Liver (tissue), 9 donors: Measurements from ENCODE around the gene CALY. TPM values are rescaled to one million over a fixed set of nuclear protein-coding genes. Genes with fewer than 3 reads are reported as not detected.

Experiments used
- DNase-seq: peaks from one replicate; pipeline ENCODE4 v3.0.0-alpha.2; 2017; ENCODE audit warnings: low spot score
- H3K27ac ChIP-seq, 2 donors: one replicate each; pipeline ENCODE4 v1.7.0; 2013; ENCODE audit warnings: inconsistent platforms in 2 of 2, low read length in 2 of 2, control low read depth in 1 of 2, low read depth in 1 of 2, mild to moderate bottlenecking in 1 of 2
- H3K27me3 ChIP-seq, 4 donors: one replicate each; pipeline versions ENCODE4 v1.6.1 to v1.7.0; 2013; ENCODE audit warnings: low read length in 3 of 4, inconsistent platforms in 1 of 4, mild to moderate bottlenecking in 1 of 4, moderate library complexity in 1 of 4; ENCODE audit not compliant: control insufficient read depth in 4 of 4, insufficient read depth in 4 of 4
- H3K36me3 ChIP-seq, 4 donors: one replicate each; pipeline versions ENCODE4 v1.6.1 to v1.7.0; 2013; ENCODE audit warnings: low read length in 3 of 4, mild to moderate bottlenecking in 3 of 4, low read depth in 1 of 4, moderate library complexity in 1 of 4; ENCODE audit not compliant: control insufficient read depth in 4 of 4, insufficient read depth in 3 of 4
- H3K4me1 ChIP-seq, 4 donors: one replicate each; pipeline versions ENCODE4 v1.6.1 to v1.7.0; 2013; ENCODE audit warnings: low read length in 3 of 4, mild to moderate bottlenecking in 3 of 4, moderate library complexity in 1 of 4; ENCODE audit not compliant: control insufficient read depth in 4 of 4, insufficient read depth in 4 of 4
- H3K4me3 ChIP-seq, 3 donors: one replicate each; pipeline versions ENCODE4 v1.6.1 to v1.7.0; 2013; ENCODE audit warnings: low read length in 3 of 3, control low read depth in 1 of 3, low read depth in 1 of 3, mild to moderate bottlenecking in 1 of 3
- H3K9ac ChIP-seq, 2 donors: one replicate each; pipeline ENCODE4 v1.7.0; 2013; ENCODE audit warnings: low read length in 2 of 2, mild to moderate bottlenecking in 2 of 2, moderate library complexity in 2 of 2, control low read depth in 1 of 2, low read depth in 1 of 2
- H3K9me3 ChIP-seq, 4 donors: one replicate each; pipeline versions ENCODE4 v1.6.1 to v1.7.0; 2013; ENCODE audit warnings: low read length in 3 of 4; ENCODE audit not compliant: control insufficient read depth in 4 of 4
- EGR1 ChIP-seq, 2 donors: IDR thresholded peaks; 2 replicates each; pipeline ENCODE4 v1.6.1; 2016 to 2018; ENCODE audit warnings: antibody characterized with exemption in 2 of 2, low read depth in 2 of 2
- FOXA2 ChIP-seq: IDR thresholded peaks from 2 replicates; pipeline ENCODE4 v1.6.1; 2016; ENCODE audit warnings: antibody characterized with exemption
- GABPA ChIP-seq, 2 donors: IDR thresholded peaks in 1 of 2; conservative IDR thresholded peaks in 1 of 2; 2 replicates each; pipeline ENCODE4 v1.6.1; 2016; ENCODE audit warnings: antibody characterized with exemption in 2 of 2, mild to moderate bottlenecking in 1 of 2, moderate library complexity in 1 of 2
- HNF4A ChIP-seq, 2 donors: conservative IDR thresholded peaks; 2 replicates each; pipeline ENCODE4 v1.6.1; 2016; ENCODE audit warnings: antibody characterized with exemption in 2 of 2, mild to moderate bottlenecking in 2 of 2
- JUND ChIP-seq, 2 donors: IDR thresholded peaks; 2 replicates each; pipeline ENCODE4 v1.6.1; 2016; ENCODE audit warnings: antibody characterized with exemption in 2 of 2
- NR2F2 ChIP-seq: IDR thresholded peaks from 2 replicates; pipeline ENCODE4 v1.6.1; 2016; ENCODE audit warnings: antibody characterized with exemption
- RAD21 ChIP-seq, 2 donors: IDR thresholded peaks; 2 replicates each; pipeline ENCODE4 v1.6.1; 2016; ENCODE audit warnings: antibody characterized with exemption in 2 of 2, mild to moderate bottlenecking in 2 of 2
- RXRA ChIP-seq, 2 donors: IDR thresholded peaks; 2 replicates each; pipeline ENCODE4 v1.6.1; 2017 to 2018; ENCODE audit warnings: antibody characterized with exemption in 2 of 2, mild to moderate bottlenecking in 1 of 2
- SP1 ChIP-seq: IDR thresholded peaks from 2 replicates; pipeline ENCODE4 v1.6.1; 2018; ENCODE audit warnings: antibody characterized with exemption, mild to moderate bottlenecking
- TAF1 ChIP-seq: conservative IDR thresholded peaks from 2 replicates; pipeline ENCODE4 v1.6.1; 2016; ENCODE audit warnings: antibody characterized with exemption, mild to moderate bottlenecking
- YY1 ChIP-seq: IDR thresholded peaks from 2 replicates; pipeline ENCODE4 v1.6.1; 2016; ENCODE audit warnings: antibody characterized with exemption, mild to moderate bottlenecking
- whole genome bisulfite sequencing: extraction: QIAGEN DNeasy Blood & Tissue Kit; methylation state at CpG from one replicate; pipeline ENCODE4 v1.1.7; 2013; 5-methylcytosine and 5-hydroxymethylcytosine counted together
- polyA plus RNA-seq, 2 donors: library from polyadenylated mRNA; stranded (reverse) in 1 of 2; unstranded in 1 of 2; fragments of 200-250 nt in 1 of 2; fragments of >200 nt in 1 of 2; fragmentation: Nextera tagmentation in 1 of 2; extraction: Ambion mirVana in 1 of 2; gene quantifications; one replicate each; pipeline versions ENCODE4 v1.2.1 to v1.2.3, GENCODE V29; 2013 to 2015
- total RNA-seq, 2 donors: library from RNA; depleted of rRNA; stranded (reverse); fragments of >200 nt; gene quantifications; one replicate each; pipeline ENCODE4 v1.2.3, GENCODE V29; 2014
- TF ChIP-seq, protein P1 (sequence below): IDR thresholded peaks from 2 replicates; pipeline ENCODE4 v1.6.1; 2016; ENCODE audit warnings: antibody characterized with exemption, mild to moderate bottlenecking
- TF ChIP-seq, protein P2 (sequence below): IDR thresholded peaks from 2 replicates; pipeline ENCODE4 v1.6.1; 2016; ENCODE audit warnings: antibody characterized with exemption
- TF ChIP-seq, protein P3 (sequence below): IDR thresholded peaks from 2 replicates; pipeline ENCODE4 v1.6.1; 2016; ENCODE audit warnings: antibody characterized with exemption
- TF ChIP-seq, protein P4 (sequence below): fragments of 150-350 bp; IDR thresholded peaks from 2 replicates; pipeline ENCODE4 v1.5.1; 2017; ENCODE audit warnings: improper control_type of control experiment, low read depth, low read length; ENCODE audit not compliant: missing input control
- donor health status: healthy.
- donor health status: healthy.
- donor health status: healthy.
- donor health status: healthy.
- donor health status: healthy.

CALY gene
- total and polyA plus RNA-seq, 4 donors, result 0.07 TPM; not detected in 3

DNA sequence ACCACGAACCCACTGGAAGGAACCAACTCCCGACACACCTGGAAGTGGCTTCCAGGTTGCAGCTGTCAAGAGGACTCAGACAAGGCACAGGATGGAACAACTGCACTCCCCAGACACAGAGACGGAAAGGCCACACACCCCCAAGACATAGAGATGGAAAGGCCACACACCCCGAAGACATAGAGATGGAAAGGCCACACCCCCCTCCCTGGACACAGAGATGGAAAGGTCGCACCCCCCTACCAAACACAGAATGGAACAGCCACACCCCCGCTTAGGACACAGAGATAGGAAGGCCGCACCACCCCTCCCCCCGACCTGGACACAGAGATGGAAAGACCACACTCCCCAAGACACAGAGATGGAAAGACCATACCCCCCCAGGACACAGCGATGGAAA is 20.4 kb downstream of the CALY start (continued):
- TF ChIP-seq, protein P1, sequence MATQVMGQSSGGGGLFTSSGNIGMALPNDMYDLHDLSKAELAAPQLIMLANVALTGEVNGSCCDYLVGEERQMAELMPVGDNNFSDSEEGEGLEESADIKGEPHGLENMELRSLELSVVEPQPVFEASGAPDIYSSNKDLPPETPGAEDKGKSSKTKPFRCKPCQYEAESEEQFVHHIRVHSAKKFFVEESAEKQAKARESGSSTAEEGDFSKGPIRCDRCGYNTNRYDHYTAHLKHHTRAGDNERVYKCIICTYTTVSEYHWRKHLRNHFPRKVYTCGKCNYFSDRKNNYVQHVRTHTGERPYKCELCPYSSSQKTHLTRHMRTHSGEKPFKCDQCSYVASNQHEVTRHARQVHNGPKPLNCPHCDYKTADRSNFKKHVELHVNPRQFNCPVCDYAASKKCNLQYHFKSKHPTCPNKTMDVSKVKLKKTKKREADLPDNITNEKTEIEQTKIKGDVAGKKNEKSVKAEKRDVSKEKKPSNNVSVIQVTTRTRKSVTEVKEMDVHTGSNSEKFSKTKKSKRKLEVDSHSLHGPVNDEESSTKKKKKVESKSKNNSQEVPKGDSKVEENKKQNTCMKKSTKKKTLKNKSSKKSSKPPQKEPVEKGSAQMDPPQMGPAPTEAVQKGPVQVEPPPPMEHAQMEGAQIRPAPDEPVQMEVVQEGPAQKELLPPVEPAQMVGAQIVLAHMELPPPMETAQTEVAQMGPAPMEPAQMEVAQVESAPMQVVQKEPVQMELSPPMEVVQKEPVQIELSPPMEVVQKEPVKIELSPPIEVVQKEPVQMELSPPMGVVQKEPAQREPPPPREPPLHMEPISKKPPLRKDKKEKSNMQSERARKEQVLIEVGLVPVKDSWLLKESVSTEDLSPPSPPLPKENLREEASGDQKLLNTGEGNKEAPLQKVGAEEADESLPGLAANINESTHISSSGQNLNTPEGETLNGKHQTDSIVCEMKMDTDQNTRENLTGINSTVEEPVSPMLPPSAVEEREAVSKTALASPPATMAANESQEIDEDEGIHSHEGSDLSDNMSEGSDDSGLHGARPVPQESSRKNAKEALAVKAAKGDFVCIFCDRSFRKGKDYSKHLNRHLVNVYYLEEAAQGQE, result no peak
- TF ChIP-seq, protein P2, sequence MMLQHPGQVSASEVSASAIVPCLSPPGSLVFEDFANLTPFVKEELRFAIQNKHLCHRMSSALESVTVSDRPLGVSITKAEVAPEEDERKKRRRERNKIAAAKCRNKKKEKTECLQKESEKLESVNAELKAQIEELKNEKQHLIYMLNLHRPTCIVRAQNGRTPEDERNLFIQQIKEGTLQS, result no peak

DNA sequence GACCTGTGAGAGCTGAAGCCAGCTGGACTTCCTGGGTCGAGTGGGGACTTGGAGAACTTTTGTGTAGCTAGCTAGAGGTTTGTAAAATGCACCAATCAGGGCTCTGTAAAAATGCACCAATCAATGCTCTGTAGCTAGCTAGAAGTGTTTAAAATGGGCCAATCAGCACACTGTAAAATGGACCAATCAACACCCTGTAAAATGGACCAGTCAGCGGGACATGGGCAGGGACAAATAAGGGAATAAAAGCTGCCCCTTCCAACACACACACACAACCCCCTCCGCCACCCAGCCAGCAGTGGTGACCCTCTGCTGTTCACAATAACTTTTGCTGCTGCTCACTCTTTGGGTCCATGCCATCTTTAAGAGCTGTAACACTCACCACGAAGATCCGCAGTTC is 20.8 kb downstream of the CALY start:
- 91% methylated on average over 5 of the region's 5 CpGs for WGBS
- no peak for DNase-seq
- peaks cover 0 to 7% (median 5%) of the 10 kb centered on the region in 4 donors for H3K4me1 ChIP-seq
- H3K27ac ChIP-seq, result no peak overlapping the region
- H3K9me3 ChIP-seq, result no peaks in the 10 kb centered on the region
- no peak overlapping the region for H3K9ac ChIP-seq
- H3K36me3 ChIP-seq, result peaks cover 0 to 19% (median 10%) of the 10 kb centered on the region in 4 donors
- H3K27me3 ChIP-seq, result no peaks in the 10 kb centered on the region
- H3K4me3 ChIP-seq, result no peak overlapping the region
- TF ChIP-seq RXRA (IDR thresholded peaks at IDR 0.05), result no peak
- TF ChIP-seq, protein P2, result no peak

DNA sequence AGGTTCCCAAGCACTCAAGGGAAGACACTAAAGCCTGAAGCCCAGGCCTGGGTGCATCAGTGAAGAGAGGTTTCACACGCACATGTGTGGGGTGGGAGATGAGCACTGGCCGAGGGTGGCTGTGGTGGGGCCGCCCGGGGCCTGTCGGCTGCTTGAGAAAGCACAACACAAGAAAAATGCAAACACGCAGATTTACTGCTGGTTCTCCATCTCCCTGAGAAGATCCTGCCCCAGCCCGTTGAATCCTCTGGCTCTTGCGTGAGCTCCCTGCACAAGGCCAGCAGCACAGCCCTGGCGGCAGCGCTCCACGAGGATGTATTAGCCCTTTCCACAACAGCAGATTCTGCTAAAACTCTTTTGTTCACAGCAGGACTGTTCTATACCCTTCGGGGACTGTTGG is 21.8 kb downstream of the CALY start:
- Histone ChIP-seq H3K36me3 (peaks cover 0 to 21% (median 10%) of the 10 kb centered on the region in 4 donors), H3K4me1 (peaks cover 5 to 14% (median 9%) of the 10 kb centered on the region in 4 donors), H3K4me3 (no peak overlapping the region), H3K9me3 (no peaks in the 10 kb centered on the region), H3K27me3 (no peaks in the 10 kb centered on the region), H3K9ac (no peak overlapping the region), H3K27ac (no peak overlapping the region)
- TF ChIP-seq EGR1 (IDR thresholded peaks at IDR 0.05; ENCODE audit: low read depth in 2 of 2) (no peak), RXRA (IDR thresholded peaks at IDR 0.05) (no peak), SP1 (no peak), RAD21 (IDR thresholded peaks at IDR 0.05) (no peak), NR2F2 (no peak), TAF1 (no peak), JUND (IDR thresholded peaks at IDR 0.05) (no peak)
- 95% methylated on average over 12 of the region's 12 CpGs for WGBS
- no peak for DNase-seq

DNA sequence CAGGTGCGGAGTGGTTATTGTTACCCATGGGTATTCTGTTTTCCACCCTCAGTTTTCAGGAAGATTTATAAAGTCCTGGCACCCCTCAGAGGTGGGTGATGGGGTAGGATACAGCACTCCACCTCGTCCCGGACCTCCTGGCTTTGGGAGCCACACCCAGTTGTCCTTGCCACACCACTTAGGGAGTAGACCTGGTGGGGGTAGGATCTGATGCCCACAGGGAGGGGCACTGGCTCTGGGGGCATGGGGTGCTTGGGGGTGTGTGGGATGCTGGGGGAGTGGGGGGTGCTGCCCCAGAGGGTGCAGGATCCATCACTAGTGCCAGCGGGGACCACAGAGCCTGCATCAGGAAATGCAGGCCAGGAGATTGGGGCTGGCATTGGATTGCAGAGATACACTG is 23.5 kb downstream of the CALY start:
- DNase-seq, result no peak
- Histone ChIP-seq H3K36me3 (peaks cover 0 to 21% (median 10%) of the 10 kb centered on the region in 4 donors), H3K9me3 (no peaks in the 10 kb centered on the region), H3K4me3 (no peak overlapping the region), H3K4me1 (peaks cover 2 to 17% (median 13%) of the 10 kb centered on the region in 4 donors), H3K9ac (no peak overlapping the region), H3K27me3 (no peaks in the 10 kb centered on the region), H3K27ac (no peak overlapping the region)
- WGBS, result 84% methylated on average over 4 of the region's 4 CpGs
- TF ChIP-seq, protein P3, sequence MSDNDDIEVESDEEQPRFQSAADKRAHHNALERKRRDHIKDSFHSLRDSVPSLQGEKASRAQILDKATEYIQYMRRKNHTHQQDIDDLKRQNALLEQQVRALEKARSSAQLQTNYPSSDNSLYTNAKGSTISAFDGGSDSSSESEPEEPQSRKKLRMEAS, result no peak
- TF ChIP-seq RXRA (IDR thresholded peaks at IDR 0.05), result no peak
- TF ChIP-seq, protein P4, sequence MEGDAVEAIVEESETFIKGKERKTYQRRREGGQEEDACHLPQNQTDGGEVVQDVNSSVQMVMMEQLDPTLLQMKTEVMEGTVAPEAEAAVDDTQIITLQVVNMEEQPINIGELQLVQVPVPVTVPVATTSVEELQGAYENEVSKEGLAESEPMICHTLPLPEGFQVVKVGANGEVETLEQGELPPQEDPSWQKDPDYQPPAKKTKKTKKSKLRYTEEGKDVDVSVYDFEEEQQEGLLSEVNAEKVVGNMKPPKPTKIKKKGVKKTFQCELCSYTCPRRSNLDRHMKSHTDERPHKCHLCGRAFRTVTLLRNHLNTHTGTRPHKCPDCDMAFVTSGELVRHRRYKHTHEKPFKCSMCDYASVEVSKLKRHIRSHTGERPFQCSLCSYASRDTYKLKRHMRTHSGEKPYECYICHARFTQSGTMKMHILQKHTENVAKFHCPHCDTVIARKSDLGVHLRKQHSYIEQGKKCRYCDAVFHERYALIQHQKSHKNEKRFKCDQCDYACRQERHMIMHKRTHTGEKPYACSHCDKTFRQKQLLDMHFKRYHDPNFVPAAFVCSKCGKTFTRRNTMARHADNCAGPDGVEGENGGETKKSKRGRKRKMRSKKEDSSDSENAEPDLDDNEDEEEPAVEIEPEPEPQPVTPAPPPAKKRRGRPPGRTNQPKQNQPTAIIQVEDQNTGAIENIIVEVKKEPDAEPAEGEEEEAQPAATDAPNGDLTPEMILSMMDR, result no peak
- TF ChIP-seq GABPA (IDR thresholded peaks at IDR 0.05 in 1 of 2, conservative IDR thresholded peaks at IDR 0.05 in 1 of 2), result no peak
- TF ChIP-seq, protein P1, result no peak
- TF ChIP-seq RAD21 (IDR thresholded peaks at IDR 0.05), result no peak
- no peak for TF ChIP-seq JUND (IDR thresholded peaks at IDR 0.05)
- TF ChIP-seq HNF4A (conservative IDR thresholded peaks at IDR 0.05), result no peak
- TF ChIP-seq FOXA2, result no peak
- TF ChIP-seq SP1, result no peak
- TF ChIP-seq NR2F2, result no peak
- TF ChIP-seq, protein P2, result no peak
- TF ChIP-seq YY1, result no peak
